ENCODE results near the gene POP7.

Gene POP7

GRCh38 chr7:100676501-100677306 lies 29.2 kb upstream of the POP7 start:
- DNase-seq (ENCODE audit: low read depth): no peak
- peak overlapping the region; percentile 94 for H3K4me3 ChIP-seq (ENCODE audit: low read depth, low read length)
- no peak for TF ChIP-seq CTCF (IDR thresholded peaks at IDR 0.05; ENCODE audit: control insufficient read depth, extremely low read depth, insufficient read depth)

- no peak for TF ChIP-seq CTCF (IDR thresholded peaks at IDR 0.05; ENCODE audit: control insufficient read depth, extremely low read depth, insufficient read depth)
- DNase-seq (ENCODE audit: low read depth): no peak
- H3K4me3 ChIP-seq (ENCODE audit: low read depth, low read length): no peak overlapping the region
Observed at GRCh38 chr7:100677308-100678267, 28.3 kb upstream of the POP7 start.

- TF ChIP-seq CTCF (IDR thresholded peaks at IDR 0.05; ENCODE audit: control insufficient read depth, extremely low read depth, insufficient read depth): no peak
- DNase-seq (ENCODE audit: low read depth): no peak
- no peak overlapping the region for H3K4me3 ChIP-seq (ENCODE audit: low read depth, low read length)
Observed at GRCh38 chr7:100678291-100678984, 27.5 kb upstream of the POP7 start.

- DNase-seq (ENCODE audit: low read depth): peak; percentile 62
- no peak for TF ChIP-seq CTCF (IDR thresholded peaks at IDR 0.05; ENCODE audit: control insufficient read depth, extremely low read depth, insufficient read depth)
- H3K4me3 ChIP-seq (ENCODE audit: low read depth, low read length): no peak overlapping the region
Observed at GRCh38 chr7:100679129-100679926, 26.6 kb upstream of the POP7 start.

- no peak for TF ChIP-seq CTCF (IDR thresholded peaks at IDR 0.05; ENCODE audit: control insufficient read depth, extremely low read depth, insufficient read depth)
- DNase-seq (ENCODE audit: low read depth): no peak
- no peak overlapping the region for H3K4me3 ChIP-seq (ENCODE audit: low read depth, low read length)
Observed at GRCh38 chr7:100679927-100680575, 25.9 kb upstream of the POP7 start.

Measured in LNCaP clone FGC (cell line).